Measurements from ENCODE around the gene LRP11.

GRCh38 chr6:149825292-149825691 lies 38.9 kb downstream of the LRP11 start:
- no peak for TF ChIP-seq ZBTB1 (tag by site-specific recombination; IDR thresholded peaks at IDR 0.05)
- TF ChIP-seq GLIS2 (tag by site-specific recombination; IDR thresholded peaks at IDR 0.05), result no peak
- no peak for TF ChIP-seq ZNF37A (tag by site-specific recombination; IDR thresholded peaks at IDR 0.05)
- no peak for TF ChIP-seq ZNF529 (tag by site-specific recombination; IDR thresholded peaks at IDR 0.05; ENCODE audit: insufficient replicate concordance)
- TF ChIP-seq CTCF (tag by site-specific recombination; IDR thresholded peaks at IDR 0.05), result no peak
- no peak for TF ChIP-seq PRDM10 (tag by site-specific recombination; IDR thresholded peaks at IDR 0.05)
- no peak for TF ChIP-seq REST (tag by site-specific recombination; IDR thresholded peaks at IDR 0.05)
- TF ChIP-seq ATF2 (tag by site-specific recombination; IDR thresholded peaks at IDR 0.05; ENCODE audit: low read depth), result no peak
- TF ChIP-seq ZBTB49 (tag by site-specific recombination; IDR thresholded peaks at IDR 0.05; ENCODE audit: low read depth), result no peak
- no peak for TF ChIP-seq ZNF670 (tag by site-specific recombination; IDR thresholded peaks at IDR 0.05; ENCODE audit: low read depth)
- TF ChIP-seq YY1 (tag by site-specific recombination; IDR thresholded peaks at IDR 0.05), result no peak
- TF ChIP-seq SP7 (tag by site-specific recombination; IDR thresholded peaks at IDR 0.05), result no peak
- no peak for TF ChIP-seq ZBTB44 (tag by site-specific recombination; IDR thresholded peaks at IDR 0.05)
- TF ChIP-seq ZNF501 (tag by site-specific recombination; IDR thresholded peaks at IDR 0.05), result no peak

All from HEK293 (cell line).